Activated T-cell treated with anti-CD3 and anti-CD28 coated beads for 1 hour (primary cell): ENCODE results near the gene COG5.

Experiments
- DNase-seq: peaks from one replicate; pipeline ENCODE4 v3.0.0-alpha.2; 2020; ENCODE audit warnings: low read depth

Gene COG5

DNA sequence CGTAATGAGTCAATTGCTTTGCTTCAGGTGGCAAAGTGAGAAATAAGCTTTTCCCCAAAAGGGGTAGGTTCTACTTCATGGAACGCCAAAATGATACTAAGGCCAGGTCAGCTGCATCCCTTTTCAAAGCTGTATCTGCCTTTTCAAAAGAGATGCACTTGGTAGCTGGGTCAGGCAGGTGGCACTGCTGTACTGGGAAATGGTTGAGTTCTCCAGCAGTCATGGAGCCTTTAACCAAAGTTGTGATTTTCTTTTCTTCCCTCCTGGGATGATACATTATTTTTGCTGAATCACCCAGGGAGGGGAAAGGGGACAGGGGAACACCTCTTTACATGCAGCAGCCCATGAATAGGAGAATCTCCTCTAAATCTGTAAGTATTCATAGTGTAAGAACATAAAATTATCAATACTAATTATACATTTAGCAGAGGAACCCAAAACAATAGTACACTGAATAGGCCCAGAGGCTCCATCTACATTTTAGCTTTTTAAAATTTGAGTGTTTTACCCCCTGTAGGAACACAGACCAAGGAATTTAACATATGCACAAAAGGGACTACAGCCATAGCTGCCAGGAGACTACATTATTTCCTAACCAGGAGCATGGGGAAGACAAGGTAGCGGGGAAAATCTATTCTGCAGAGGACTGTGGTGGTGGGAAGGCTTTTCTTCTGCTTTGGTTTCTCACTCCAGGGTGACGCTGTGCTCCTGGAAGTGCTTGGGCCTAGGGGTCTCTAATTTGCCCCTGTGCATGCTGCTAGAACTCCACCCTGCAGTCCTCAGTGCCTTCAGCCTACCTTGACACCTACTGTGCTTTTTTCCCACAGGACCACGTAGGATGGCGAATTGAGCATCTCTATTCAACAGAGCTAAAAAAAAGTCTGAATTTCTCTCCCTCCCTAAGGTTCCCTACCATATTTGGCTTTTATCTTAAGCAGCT lies 100.3 kb downstream of the COG5 start:
- DNase-seq = peak; percentile 4

DNA sequence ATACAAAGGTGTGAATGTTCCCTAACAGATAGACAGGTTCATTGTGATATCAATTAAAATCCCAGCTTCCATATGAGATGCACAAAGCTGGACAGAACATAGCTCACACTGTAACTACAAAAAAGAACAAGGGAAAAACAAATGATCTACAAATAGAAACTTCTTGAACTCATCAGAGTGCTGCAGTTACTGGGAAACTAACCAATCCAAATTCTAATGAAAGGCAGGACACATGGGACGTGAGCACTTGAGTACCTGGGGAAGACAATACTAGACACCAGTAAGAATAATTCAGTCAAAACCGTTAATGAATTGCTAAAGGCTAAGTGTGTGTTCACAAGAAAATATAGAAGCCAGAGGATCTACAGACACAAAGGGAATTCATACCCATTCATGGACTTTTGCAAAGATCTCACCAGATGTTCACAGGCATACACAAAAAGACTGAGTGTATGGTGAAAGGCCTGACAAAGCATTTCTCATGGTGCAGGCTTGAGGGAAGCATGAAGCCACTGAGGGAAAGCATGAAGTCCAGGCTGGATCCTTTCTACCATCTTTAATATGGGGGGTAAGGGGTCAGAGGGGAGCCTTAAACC lies 101.7 kb downstream of the COG5 start:
- no peak for DNase-seq

DNA sequence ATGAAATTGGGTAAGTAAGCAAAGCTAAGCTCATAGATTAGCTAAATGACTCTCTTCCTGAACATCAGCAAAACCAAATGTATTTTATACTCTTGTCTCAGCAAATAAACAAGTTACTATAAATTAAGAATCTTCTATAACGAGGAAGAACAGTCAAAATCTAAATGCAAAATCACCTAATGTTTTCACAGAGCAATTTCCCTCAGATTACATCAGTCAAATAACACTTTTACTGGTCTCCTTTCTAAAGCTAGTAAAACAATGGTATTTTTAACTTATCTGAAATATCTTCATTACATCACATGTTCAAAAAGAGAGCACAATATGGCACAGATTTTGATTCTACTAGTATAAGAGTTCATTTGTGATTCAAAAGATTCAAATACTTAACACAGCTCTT lies 110.3 kb downstream of the COG5 start:
- DNase-seq = no peak

DNA sequence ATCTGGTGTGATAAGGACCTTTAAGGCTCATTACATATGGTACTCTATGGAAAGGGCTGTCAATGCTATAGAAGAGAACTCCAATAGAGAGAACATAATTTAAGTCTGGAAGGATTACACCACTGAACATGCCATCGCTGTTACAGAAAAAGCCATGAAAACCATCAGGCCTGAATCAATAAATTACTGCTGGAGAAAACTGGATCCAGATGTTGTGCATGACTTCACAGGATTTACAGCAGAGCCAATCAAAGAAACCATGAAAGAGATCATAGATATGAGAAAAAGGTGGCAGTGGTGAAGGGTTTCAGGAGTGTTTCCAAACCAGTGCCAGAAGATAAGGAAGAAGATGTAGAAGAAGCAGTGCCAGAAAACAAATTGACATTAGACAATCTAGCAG lies 112.8 kb downstream of the COG5 start:
- DNase-seq = no peak

DNA sequence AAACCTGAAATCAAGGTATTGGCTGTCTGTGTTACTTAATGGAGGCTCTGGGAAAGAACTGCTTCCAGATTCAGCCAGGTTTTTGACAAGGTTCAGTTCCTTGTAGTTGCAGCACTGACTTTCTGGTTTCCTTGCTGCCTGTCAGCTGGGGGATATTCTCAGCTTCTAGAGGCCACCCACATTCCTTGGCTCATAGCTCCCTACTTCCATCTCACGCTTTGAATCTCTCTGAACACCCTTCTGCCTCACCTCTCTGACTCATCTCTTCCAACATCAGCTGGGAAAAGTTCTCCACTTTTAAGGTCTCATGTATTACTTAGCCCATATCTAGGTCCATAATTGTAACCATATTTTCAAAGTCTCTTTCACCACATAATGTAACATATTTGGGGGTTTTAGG lies 116.7 kb downstream of the COG5 start:
- DNase-seq = no peak

GRCh38 chr7:107446531-107446930 lies 117.2 kb downstream of the COG5 start:
- DNase-seq = no peak

GRCh38 chr7:107442678-107443077 lies 121.0 kb downstream of the COG5 start:
- no peak for DNase-seq

- DNase-seq = no peak
Measured at GRCh38 chr7:107441581-107442422, 121.9 kb downstream of the COG5 start.

- no peak for DNase-seq
Measured at GRCh38 chr7:107439025-107439424, 124.7 kb downstream of the COG5 start.

DNA sequence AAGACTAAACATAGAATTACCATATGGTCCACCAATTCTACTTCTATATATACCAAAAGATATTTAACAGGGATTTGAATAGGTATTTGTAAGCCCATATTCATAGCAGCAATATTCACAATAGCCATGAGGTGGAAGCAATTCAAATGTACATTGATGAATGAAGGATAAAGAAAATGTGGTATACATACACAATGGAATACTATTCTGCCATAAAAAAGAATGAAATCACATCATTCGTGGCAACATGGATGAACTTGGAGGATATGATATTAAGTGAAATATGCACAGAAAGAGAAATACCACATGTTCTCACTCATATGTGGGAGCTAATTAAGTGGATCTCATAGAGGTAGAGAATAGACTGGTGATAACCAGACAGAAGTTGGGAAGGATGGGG lies 128.0 kb downstream of the COG5 start:
- DNase-seq = no peak

DNA sequence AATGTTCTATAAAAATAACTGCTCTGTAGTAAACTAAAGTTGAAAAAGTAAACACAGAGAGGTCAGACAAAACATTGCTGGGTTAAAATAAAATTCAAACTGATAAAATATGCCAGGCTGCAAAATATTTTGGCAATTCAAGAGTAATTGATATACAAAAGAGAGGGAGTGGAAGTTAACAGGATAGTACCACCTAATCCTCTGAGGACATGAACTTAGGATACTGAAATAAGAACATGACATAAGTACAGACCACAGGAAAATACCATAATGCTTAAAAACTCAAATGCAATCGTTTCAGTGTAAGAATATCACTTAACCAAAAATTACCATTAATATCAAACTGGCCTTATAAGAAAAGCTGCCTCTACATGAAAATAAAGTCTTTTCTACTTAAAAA lies 131.5 kb downstream of the COG5 start:
- DNase-seq = no peak

DNA sequence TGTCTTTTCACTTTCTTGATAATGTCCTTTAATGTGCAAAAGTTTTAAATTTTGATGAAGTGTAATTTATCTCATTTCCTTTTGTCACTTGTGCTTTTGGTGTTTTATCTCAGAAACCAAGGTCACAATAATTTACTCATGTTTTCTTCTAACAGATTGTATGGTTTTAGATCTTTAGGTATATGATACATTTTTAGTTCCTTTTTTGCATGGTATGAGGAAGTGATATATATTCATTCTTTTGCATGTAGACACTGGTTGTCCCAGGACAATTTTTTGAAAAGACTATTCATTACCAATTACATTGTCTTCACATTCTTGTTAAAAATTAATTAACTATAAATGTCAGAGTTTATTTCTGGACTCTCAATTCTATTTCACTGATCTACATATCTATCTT lies 133.7 kb downstream of the COG5 start:
- no peak for DNase-seq

GRCh38 chr7:107428642-107429041 lies 135.1 kb downstream of the COG5 start:
- no peak for DNase-seq

DNA sequence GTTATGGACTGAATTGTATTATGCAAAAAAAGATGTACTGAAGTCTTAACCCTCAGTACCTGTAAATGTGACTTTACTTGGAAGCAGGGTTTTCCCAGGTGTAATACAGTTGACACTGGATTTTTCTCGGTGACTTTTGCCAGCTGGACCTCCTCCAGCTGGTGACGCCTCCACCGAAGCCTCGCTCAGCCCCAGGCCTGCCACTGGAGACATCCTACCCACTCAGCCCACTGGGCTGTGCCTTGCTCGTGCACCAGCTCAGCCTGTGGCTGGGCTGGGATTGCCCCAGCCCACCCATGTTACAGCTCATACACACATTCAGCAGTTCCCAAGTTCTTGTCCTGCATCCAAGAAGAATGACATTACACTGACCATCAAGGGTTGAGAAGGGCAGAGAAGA lies 136.3 kb downstream of the COG5 start:
- no peak for DNase-seq

GRCh38 chr7:107414198-107414597 lies 149.5 kb downstream of the COG5 start:
- no peak for DNase-seq

DNA sequence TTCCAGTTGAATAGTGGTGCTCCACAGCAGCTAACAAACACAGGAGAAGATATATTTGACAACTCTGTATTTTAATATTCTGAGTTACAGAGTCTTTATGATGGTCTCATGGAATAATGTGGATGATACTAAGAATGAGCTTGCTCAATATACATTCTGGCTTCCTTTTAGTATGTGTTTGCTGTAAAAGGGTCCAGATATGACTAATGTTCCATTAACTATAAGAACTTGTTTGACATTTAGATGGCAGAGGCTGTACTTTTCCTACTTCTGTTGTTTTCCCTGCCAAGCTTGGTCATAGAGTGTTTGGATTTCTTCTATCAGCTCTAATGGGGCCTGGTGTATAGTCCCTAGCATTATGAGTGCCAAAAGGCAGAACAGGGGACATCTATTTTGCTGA lies 155.4 kb downstream of the COG5 start:
- no peak for DNase-seq

DNA sequence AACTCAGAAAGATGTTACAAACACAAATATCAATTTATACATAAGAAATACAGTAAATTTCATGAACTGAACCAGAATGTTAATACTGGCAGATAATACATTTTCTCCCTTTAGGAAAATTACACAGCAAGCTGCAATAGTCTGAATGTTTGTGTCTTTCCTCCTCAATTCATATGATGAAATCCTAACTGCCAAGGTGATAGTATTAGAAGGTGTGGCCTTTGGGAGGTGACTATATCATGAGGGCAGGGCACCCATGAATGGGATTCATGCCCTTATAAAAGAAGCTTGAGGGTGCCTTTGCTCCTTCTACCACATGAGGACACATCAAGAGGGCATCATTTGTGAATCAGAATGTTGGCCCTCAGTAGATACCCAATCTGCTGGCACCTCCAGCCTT lies 158.2 kb downstream of the COG5 start:
- no peak for DNase-seq

DNA sequence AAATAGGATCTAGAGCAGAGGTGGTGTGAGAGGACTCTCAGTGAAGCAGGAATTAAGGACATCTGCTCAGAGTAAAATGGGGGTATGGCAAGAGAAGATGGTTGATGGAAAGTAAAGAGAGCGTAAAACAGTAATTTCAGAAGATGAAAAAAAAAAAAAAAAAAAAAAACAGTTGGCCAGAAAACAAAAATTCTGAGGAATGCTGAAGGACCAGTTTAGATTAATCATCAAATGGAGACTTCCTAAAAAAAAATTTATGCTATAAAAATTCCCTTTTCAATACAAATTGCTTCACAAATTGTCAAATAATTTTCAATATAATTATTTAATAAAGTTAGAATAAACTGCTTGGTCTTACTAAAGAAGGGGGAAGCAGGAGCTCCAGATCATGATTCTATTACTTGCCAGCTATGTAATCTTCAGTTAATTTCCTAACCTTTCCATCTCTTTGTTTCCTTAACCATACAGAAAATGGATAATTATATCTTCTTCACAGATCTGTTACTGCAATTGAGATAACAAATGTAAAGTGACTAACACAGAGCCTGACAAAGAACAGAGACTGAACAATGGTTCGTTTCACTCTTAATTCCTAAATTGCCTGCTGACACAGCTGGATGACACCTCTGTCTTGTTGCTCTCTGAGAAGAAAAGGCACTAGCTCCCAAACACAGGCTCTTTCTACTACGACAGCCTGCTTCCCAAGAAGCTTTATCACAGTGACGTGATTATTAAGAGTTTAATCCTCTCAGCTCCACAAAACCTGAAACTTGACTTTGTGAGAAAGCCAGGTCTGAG lies 158.8 kb downstream of the COG5 start:
- DNase-seq = no peak

DNA sequence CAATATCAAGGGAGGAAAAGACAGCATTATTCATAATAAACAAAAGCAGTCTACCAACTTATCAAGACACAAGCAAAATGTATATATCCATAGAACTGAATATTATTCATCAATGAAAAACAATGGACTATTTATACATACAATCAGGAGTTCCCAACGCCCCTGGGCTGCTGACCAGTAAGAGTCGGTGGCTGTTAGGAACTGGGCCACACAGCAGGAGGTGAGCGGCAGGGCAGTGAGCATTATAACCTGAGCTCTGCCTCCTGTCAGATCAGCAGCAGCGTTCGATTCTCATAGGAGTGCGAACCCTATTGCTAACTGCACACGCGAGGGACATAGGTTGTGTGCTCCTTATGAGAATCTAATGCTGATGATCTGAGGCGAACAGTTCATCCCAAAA lies 165.6 kb downstream of the COG5 start:
- no peak for DNase-seq

- DNase-seq = no peak
Measured at GRCh38 chr7:107396990-107397389, 166.7 kb downstream of the COG5 start.

GRCh38 chr7:107396081-107396480 lies 167.6 kb downstream of the COG5 start:
- no peak for DNase-seq

GRCh38 chr7:107394831-107395230 lies 168.9 kb downstream of the COG5 start:
- DNase-seq = no peak
